OCI-LY7 (cell line): ENCODE measurements around the gene TEKT5.

Experiments used
- EZH2phosphoT487 ChIP-seq: fragments of 200-600 bp; sonication (generic); IDR thresholded peaks from 2 replicates; pipeline ENCODE4 v1.6.1; 2018; ENCODE audit warnings: low read depth, borderline replicate concordance, mild to moderate bottlenecking, mixed run types, antibody characterized with exemption, low read length, moderate library complexity, mixed read lengths
- TF ChIP-seq, protein P1 (sequence below): fragments of 200-600 bp; sonication (generic); conservative IDR thresholded peaks from 2 replicates; pipeline ENCODE4 v1.5.1; 2014; ENCODE audit warnings: mild to moderate bottlenecking, antibody characterized with exemption, low read length, moderate library complexity, mixed read lengths

DNA sequence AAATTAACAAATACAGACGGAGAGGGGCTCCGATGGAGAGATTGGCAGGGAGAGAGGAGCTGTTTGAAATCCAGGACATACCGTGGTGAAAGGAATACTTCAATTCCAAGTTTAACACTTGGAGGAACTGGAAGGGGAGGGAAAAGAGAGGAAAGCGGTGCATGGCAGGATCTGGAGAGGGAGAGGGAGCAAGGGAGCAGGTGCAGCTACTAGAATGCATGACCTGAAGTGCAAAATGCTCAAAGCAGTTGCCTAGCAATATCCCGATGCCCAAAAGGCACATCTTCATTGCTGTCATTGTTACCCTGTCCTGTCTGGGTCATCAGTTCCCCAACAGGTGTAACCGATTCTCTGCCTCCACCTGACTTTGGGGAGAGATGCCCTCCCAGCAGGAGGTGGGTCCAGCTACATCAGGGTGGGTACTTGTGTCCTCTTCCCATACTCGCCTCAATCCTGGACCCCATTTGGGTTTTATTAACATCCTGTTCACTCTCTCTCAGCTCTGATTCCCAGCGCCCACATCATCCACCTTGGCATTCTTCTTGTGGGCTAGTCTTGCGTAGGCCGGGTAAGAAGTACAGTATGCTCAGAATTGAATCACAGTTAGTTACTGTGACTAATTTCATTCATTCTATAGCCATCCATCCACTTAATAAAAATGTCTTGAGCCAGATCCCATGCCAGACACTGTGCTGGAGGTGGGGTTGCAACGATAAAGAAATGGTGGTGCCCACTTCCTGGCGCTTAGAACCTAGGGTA, 76.9 kb downstream of the TEKT5 start:
- TF ChIP-seq EZH2phosphoT487, result no peak
- TF ChIP-seq, protein P1, sequence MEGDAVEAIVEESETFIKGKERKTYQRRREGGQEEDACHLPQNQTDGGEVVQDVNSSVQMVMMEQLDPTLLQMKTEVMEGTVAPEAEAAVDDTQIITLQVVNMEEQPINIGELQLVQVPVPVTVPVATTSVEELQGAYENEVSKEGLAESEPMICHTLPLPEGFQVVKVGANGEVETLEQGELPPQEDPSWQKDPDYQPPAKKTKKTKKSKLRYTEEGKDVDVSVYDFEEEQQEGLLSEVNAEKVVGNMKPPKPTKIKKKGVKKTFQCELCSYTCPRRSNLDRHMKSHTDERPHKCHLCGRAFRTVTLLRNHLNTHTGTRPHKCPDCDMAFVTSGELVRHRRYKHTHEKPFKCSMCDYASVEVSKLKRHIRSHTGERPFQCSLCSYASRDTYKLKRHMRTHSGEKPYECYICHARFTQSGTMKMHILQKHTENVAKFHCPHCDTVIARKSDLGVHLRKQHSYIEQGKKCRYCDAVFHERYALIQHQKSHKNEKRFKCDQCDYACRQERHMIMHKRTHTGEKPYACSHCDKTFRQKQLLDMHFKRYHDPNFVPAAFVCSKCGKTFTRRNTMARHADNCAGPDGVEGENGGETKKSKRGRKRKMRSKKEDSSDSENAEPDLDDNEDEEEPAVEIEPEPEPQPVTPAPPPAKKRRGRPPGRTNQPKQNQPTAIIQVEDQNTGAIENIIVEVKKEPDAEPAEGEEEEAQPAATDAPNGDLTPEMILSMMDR, result no peak
